ENCODE data around the gene FKBP5. TPM values are rescaled to one million over a fixed set of nuclear protein-coding genes. Genes with fewer than 3 reads are reported as not detected.

Gene FKBP5
- polyA plus RNA-seq, 1 donor from 2014 or later, result 1.2 TPM

DNA sequence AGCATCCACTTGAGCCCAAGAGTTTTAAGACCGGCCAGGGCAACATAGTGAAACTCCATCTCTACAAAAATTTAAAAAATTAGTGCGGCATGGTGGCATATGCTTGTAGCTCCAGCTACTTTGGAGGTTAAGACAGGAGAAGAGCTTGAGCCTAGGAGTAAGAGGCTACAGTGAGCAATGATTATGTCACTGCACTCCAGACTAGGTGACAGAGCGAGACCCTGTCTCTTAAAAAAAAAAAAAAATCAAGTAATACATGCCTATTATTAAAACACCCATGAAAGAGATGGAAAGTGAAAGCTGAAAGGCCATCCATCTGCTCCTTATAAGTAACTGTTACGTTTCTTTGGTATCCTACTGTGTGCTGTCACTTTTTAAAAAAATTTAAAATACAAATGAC, 66.4 kb downstream of the FKBP5 start:
- H4K20me1 ChIP-seq (ENCODE audit: insufficient read depth), result no peaks in the 10 kb centered on the region
- no peaks in the 10 kb centered on the region for H3K79me2 ChIP-seq (replicated peaks; ENCODE audit: insufficient read depth, low read length)
- no peaks in the 10 kb centered on the region for H3K27me3 ChIP-seq (ENCODE audit: insufficient read depth, low read depth, low read length)
- no peak overlapping the region for H3K9ac ChIP-seq (ENCODE audit: low read length)
- TF ChIP-seq TAF1 (IDR thresholded peaks at IDR 0.05; ENCODE audit: low read depth) (no peak), CTCF (IDR thresholded peaks at IDR 0.05; ENCODE audit: poor library complexity, severe bottlenecking) (no peak), REST (IDR thresholded peaks at IDR 0.05; ENCODE audit: borderline replicate concordance) (no peak), EP300 (conservative IDR thresholded peaks at IDR 0.05; ENCODE audit: poor library complexity, severe bottlenecking) (no peak), SMC3 (conservative IDR thresholded peaks at IDR 0.05; ENCODE audit: poor library complexity) (no peak), EZH2 (IDR thresholded peaks at IDR 0.05; ENCODE audit: borderline replicate concordance, insufficient read depth, low read length, poor library complexity, severe bottlenecking) (no peak), POLR2AphosphoS5 (IDR thresholded peaks at IDR 0.05) (no peak), RAD21 (conservative IDR thresholded peaks at IDR 0.05) (no peak), MXI1 (conservative IDR thresholded peaks at IDR 0.05; ENCODE audit: poor library complexity, severe bottlenecking) (no peak)
- H3K27ac ChIP-seq (ENCODE audit: low read length), result no peak overlapping the region
- H3F3A ChIP-seq (ENCODE audit: insufficient read depth, low read length, poor library complexity, severe bottlenecking), result no peaks in the 10 kb centered on the region
- no peak overlapping the region for H3K4me3 ChIP-seq (ENCODE audit: low read length)
- no peaks in the 10 kb centered on the region for H3K9me2 ChIP-seq (ENCODE audit: insufficient read depth, low read length)
- H3K4me2 ChIP-seq (ENCODE audit: low read length), result no peak overlapping the region
- H3K36me3 ChIP-seq (ENCODE audit: insufficient read depth, low read length), result no peaks in the 10 kb centered on the region
- no peaks in the 10 kb centered on the region for H3K9me3 ChIP-seq (ENCODE audit: low read length)
- no peak overlapping the region for H2AFZ ChIP-seq (ENCODE audit: low read depth, low read length)

GRCh38 chr6:35620706-35621105, 68.0 kb downstream of the FKBP5 start:
- H3K27ac ChIP-seq (ENCODE audit: low read length), result no peak overlapping the region
- no peak overlapping the region for H2AFZ ChIP-seq (ENCODE audit: low read depth, low read length)
- no peaks in the 10 kb centered on the region for H3K79me2 ChIP-seq (replicated peaks; ENCODE audit: insufficient read depth, low read length)
- H3K4me2 ChIP-seq (ENCODE audit: low read length), result no peak overlapping the region
- no peaks in the 10 kb centered on the region for H3F3A ChIP-seq (ENCODE audit: insufficient read depth, low read length, poor library complexity, severe bottlenecking)
- H3K9me3 ChIP-seq (ENCODE audit: low read length), result no peaks in the 10 kb centered on the region
- no peaks in the 10 kb centered on the region for H3K9me2 ChIP-seq (ENCODE audit: insufficient read depth, low read length)
- no peaks in the 10 kb centered on the region for H4K20me1 ChIP-seq (ENCODE audit: insufficient read depth)
- H3K4me3 ChIP-seq (ENCODE audit: low read length), result no peak overlapping the region
- H3K9ac ChIP-seq (ENCODE audit: low read length), result no peak overlapping the region
- no peaks in the 10 kb centered on the region for H3K36me3 ChIP-seq (ENCODE audit: insufficient read depth, low read length)
- H3K27me3 ChIP-seq (ENCODE audit: insufficient read depth, low read depth, low read length), result no peaks in the 10 kb centered on the region
- TF ChIP-seq CTCF (IDR thresholded peaks at IDR 0.05; ENCODE audit: poor library complexity, severe bottlenecking), result no peak

Measured in neural cell (in vitro differentiated cells).